HL-60 (cell line): ENCODE results near the gene RASIP1.

ENCODE experiments used
- DNase-seq, 2 experiments: peaks; one replicate each; pipeline ENCODE4 v3.0.0-alpha.2; 2010 to 2020; ENCODE audit warnings: low read depth in 1 of 2, low spot score in 1 of 2
- H3K27ac ChIP-seq: fragments of 250-450 bp; sonication (Bioruptor Pico); replicated peaks from 2 replicates; pipeline ENCODE4 v1.5.1; 2020; ENCODE audit warnings: mild to moderate bottlenecking, moderate library complexity
- H3K27me3 ChIP-seq: fragments of 250-450 bp; sonication (Bioruptor Pico); 2 replicates; pipeline ENCODE4 v1.5.1; 2021; ENCODE audit warnings: mild to moderate bottlenecking, moderate library complexity; ENCODE audit not compliant: insufficient read depth, poor library complexity, severe bottlenecking
- H3K4me3 ChIP-seq: replicated peaks from 2 replicates; pipeline ENCODE4 v1.5.1; 2011; ENCODE audit warnings: mild to moderate bottlenecking, control low read depth, low read length; ENCODE audit not compliant: insufficient read depth
- GABPA ChIP-seq: IDR thresholded peaks from 2 replicates; pipeline ENCODE4 v1.6.1; 2012; ENCODE audit warnings: low read depth
- POLR2AphosphoS5 ChIP-seq: IDR thresholded peaks from 2 replicates; pipeline ENCODE4 v1.6.1; 2012; ENCODE audit warnings: low read depth
- SPI1 ChIP-seq: IDR thresholded peaks from 2 replicates; pipeline ENCODE4 v1.6.1; 2012; ENCODE audit warnings: low read depth, mild to moderate bottlenecking, borderline replicate concordance
- TF ChIP-seq, protein P1 (sequence below): IDR thresholded peaks from one replicate; pipeline ENCODE4 v1.5.1; 2011; ENCODE audit warnings: low read length, control low read depth, inconsistent platforms; ENCODE audit not compliant: insufficient read depth
- TF ChIP-seq, protein P2 (sequence below): IDR thresholded peaks from 2 replicates; pipeline ENCODE4 v1.6.1; 2012; ENCODE audit warnings: low read depth; ENCODE audit not compliant: insufficient replicate concordance

The RASIP1 gene

DNA sequence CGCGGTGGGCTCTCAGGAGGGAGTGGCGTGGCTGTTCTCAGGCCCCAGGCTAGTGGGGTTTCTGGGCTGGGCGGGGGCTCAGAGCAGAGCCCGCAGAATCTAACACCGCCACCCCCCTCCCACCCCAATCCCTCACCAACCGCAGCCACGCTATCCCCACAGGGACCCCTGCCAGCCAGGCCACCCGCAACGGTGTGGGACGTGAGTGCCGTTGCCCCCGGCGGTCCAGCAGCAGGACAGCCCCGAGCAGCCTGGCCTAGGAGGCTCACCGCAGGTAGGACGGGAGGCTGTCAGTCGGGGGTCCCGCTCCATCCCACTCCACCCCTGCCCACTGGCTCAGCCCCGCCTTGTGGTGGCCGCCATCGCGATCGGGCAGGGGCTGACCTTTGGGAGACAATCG lies 67.4 kb downstream of the RASIP1 start, which contains the start of gene NTN5:
Gene NTN5, minus strand, starts transcription at position 24 of the 400 bp plus-strand sequence. CDS start 2,031 bp downstream, outside the sequence.
- TF ChIP-seq POLR2AphosphoS5 (no peak), GABPA (no peak), SPI1 (no peak)
- TF ChIP-seq, protein P1, sequence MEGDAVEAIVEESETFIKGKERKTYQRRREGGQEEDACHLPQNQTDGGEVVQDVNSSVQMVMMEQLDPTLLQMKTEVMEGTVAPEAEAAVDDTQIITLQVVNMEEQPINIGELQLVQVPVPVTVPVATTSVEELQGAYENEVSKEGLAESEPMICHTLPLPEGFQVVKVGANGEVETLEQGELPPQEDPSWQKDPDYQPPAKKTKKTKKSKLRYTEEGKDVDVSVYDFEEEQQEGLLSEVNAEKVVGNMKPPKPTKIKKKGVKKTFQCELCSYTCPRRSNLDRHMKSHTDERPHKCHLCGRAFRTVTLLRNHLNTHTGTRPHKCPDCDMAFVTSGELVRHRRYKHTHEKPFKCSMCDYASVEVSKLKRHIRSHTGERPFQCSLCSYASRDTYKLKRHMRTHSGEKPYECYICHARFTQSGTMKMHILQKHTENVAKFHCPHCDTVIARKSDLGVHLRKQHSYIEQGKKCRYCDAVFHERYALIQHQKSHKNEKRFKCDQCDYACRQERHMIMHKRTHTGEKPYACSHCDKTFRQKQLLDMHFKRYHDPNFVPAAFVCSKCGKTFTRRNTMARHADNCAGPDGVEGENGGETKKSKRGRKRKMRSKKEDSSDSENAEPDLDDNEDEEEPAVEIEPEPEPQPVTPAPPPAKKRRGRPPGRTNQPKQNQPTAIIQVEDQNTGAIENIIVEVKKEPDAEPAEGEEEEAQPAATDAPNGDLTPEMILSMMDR: no peak
- TF ChIP-seq, protein P2, sequence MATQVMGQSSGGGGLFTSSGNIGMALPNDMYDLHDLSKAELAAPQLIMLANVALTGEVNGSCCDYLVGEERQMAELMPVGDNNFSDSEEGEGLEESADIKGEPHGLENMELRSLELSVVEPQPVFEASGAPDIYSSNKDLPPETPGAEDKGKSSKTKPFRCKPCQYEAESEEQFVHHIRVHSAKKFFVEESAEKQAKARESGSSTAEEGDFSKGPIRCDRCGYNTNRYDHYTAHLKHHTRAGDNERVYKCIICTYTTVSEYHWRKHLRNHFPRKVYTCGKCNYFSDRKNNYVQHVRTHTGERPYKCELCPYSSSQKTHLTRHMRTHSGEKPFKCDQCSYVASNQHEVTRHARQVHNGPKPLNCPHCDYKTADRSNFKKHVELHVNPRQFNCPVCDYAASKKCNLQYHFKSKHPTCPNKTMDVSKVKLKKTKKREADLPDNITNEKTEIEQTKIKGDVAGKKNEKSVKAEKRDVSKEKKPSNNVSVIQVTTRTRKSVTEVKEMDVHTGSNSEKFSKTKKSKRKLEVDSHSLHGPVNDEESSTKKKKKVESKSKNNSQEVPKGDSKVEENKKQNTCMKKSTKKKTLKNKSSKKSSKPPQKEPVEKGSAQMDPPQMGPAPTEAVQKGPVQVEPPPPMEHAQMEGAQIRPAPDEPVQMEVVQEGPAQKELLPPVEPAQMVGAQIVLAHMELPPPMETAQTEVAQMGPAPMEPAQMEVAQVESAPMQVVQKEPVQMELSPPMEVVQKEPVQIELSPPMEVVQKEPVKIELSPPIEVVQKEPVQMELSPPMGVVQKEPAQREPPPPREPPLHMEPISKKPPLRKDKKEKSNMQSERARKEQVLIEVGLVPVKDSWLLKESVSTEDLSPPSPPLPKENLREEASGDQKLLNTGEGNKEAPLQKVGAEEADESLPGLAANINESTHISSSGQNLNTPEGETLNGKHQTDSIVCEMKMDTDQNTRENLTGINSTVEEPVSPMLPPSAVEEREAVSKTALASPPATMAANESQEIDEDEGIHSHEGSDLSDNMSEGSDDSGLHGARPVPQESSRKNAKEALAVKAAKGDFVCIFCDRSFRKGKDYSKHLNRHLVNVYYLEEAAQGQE: no peak
- no peak for DNase-seq
- Histone ChIP-seq H3K4me3 (no peak within 1 kb of the TSS), H3K27ac (no peak within 1 kb of the TSS), H3K27me3 (no peaks in the 10 kb centered on the region)

DNA sequence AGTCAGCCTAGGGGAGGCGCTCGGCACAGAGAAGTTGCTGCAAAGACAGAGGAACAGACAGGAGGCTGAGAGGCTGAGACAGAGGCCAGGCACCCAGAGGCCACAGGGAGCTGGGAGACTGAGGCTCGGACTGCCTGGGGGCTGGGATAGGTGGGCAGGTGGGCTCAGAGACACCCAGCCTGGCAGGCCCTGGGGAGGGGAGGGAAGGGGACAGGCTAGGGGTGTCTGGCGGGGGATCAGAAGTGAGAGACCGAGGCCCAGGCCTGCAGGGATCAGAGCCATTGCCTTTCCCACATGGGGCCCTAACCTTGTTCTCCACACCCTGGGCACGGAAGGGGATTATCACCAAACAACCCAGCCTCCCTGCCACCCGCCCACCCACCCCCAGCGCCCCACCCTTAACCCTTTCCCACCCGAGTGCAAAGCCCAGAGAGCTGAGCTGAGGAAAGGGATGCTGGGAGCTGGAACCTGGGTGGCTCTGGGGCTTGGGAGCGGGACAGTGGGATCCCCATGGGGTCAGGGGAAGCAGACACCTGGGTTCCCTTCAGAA lies 68.9 kb downstream of the RASIP1 start:
- TF ChIP-seq POLR2AphosphoS5: no peak
- TF ChIP-seq, protein P1: no peak
- no peak for TF ChIP-seq SPI1
- TF ChIP-seq GABPA: no peak
- TF ChIP-seq, protein P2: no peak
- Histone ChIP-seq H3K4me3 (no peak overlapping the region), H3K27me3 (no peaks in the 10 kb centered on the region), H3K27ac (no peak overlapping the region)
- DNase-seq: no peak

DNA sequence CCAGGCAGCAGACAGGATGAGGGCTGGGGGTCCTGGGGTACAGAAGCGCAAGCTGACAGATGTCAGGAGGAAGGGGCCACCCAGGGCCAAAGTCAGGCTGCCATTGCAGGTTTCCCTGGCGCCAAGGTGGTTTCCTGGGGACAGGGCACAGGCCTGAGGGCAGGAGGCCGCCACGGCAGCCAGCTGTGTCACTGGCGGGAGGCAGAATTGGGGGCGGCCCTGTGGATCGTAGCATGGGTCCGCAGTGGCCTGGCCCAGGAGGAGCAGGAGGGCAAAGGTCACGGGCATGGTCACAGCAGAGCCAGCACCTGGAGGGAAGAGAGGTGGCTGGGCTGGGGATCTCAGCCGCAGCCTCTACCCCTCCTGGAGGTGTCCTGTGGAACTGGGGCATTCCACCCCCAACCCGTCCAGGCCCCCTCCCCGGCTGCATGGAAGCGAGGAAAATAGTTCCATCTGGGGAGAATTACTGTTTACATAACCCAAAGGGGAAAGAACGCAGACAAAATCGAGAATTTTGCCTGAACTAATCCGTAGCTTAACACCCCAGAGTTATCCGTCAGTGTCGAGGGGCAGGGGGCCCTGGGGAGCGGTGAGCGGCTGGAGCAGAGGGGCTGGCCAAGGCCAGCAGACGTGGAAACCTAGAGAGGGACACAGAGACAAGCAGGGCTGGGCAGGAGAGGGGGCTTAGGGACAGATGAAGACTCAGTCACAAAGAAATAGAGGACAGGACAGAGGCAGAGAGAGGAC lies 69.5 kb downstream of the RASIP1 start:
- H3K4me3 ChIP-seq: no peak overlapping the region
- no peak for DNase-seq
- H3K27ac ChIP-seq: no peak overlapping the region
- H3K27me3 ChIP-seq: no peaks in the 10 kb centered on the region
- TF ChIP-seq SPI1: no peak
- TF ChIP-seq POLR2AphosphoS5: no peak
